ENCODE measurements around the gene CLNS1A.
"Not testable (repeated sequence)": the region's sequence is repeated elsewhere in the genome, so short reads cannot be mapped to it uniquely, and the experiment has no call there.

DNA sequence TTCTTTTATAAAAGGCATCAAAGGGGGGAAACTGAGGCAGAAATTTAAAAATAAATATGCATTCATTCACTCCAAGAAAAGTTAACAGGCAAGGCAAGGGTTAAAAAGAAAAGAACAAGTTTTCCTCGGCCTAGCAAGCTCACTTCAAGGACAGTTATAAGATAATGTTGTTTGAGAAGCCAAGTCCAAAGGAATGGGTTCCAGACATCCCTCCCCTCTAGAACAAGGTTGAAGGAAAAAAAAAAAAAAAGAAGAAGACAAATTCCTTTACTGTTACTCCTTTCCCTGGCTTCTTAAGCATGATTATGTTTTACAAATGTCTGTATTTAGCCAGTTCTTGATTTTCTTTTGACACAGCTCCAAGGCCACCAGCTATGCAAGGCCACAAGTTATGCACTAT lies 62.2 kb downstream of the CLNS1A start:
- TF ChIP-seq, protein P1, sequence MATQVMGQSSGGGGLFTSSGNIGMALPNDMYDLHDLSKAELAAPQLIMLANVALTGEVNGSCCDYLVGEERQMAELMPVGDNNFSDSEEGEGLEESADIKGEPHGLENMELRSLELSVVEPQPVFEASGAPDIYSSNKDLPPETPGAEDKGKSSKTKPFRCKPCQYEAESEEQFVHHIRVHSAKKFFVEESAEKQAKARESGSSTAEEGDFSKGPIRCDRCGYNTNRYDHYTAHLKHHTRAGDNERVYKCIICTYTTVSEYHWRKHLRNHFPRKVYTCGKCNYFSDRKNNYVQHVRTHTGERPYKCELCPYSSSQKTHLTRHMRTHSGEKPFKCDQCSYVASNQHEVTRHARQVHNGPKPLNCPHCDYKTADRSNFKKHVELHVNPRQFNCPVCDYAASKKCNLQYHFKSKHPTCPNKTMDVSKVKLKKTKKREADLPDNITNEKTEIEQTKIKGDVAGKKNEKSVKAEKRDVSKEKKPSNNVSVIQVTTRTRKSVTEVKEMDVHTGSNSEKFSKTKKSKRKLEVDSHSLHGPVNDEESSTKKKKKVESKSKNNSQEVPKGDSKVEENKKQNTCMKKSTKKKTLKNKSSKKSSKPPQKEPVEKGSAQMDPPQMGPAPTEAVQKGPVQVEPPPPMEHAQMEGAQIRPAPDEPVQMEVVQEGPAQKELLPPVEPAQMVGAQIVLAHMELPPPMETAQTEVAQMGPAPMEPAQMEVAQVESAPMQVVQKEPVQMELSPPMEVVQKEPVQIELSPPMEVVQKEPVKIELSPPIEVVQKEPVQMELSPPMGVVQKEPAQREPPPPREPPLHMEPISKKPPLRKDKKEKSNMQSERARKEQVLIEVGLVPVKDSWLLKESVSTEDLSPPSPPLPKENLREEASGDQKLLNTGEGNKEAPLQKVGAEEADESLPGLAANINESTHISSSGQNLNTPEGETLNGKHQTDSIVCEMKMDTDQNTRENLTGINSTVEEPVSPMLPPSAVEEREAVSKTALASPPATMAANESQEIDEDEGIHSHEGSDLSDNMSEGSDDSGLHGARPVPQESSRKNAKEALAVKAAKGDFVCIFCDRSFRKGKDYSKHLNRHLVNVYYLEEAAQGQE (IDR thresholded peaks at IDR 0.05; ENCODE audit: low read depth, low read length) = not testable (repeated sequence)
- TF ChIP-seq JUND (IDR thresholded peaks at IDR 0.05); GABPA (IDR thresholded peaks at IDR 0.05; ENCODE audit: low read depth); EP300 (IDR thresholded peaks at IDR 0.05; ENCODE audit: borderline replicate concordance in 1 of 2, low read depth in 1 of 2, low read length in 1 of 2); RFX5 (IDR thresholded peaks at IDR 0.05; ENCODE audit: low read length); RCOR1 (IDR thresholded peaks at IDR 0.05; ENCODE audit: low read length); POLR2AphosphoS5 (IDR thresholded peaks at IDR 0.05; ENCODE audit: low read depth, low read length); RAD21 (IDR thresholded peaks at IDR 0.05; ENCODE audit: low read length): not testable (repeated sequence)
- TF ChIP-seq, protein P2, sequence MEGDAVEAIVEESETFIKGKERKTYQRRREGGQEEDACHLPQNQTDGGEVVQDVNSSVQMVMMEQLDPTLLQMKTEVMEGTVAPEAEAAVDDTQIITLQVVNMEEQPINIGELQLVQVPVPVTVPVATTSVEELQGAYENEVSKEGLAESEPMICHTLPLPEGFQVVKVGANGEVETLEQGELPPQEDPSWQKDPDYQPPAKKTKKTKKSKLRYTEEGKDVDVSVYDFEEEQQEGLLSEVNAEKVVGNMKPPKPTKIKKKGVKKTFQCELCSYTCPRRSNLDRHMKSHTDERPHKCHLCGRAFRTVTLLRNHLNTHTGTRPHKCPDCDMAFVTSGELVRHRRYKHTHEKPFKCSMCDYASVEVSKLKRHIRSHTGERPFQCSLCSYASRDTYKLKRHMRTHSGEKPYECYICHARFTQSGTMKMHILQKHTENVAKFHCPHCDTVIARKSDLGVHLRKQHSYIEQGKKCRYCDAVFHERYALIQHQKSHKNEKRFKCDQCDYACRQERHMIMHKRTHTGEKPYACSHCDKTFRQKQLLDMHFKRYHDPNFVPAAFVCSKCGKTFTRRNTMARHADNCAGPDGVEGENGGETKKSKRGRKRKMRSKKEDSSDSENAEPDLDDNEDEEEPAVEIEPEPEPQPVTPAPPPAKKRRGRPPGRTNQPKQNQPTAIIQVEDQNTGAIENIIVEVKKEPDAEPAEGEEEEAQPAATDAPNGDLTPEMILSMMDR (IDR thresholded peaks at IDR 0.05) = not testable (repeated sequence)
- TF ChIP-seq, protein P3, sequence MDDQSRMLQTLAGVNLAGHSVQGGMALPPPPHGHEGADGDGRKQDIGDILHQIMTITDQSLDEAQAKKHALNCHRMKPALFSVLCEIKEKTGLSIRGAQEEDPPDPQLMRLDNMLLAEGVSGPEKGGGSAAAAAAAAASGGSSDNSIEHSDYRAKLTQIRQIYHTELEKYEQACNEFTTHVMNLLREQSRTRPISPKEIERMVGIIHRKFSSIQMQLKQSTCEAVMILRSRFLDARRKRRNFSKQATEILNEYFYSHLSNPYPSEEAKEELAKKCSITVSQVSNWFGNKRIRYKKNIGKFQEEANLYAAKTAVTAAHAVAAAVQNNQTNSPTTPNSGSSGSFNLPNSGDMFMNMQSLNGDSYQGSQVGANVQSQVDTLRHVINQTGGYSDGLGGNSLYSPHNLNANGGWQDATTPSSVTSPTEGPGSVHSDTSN (IDR thresholded peaks at IDR 0.05) = not testable (repeated sequence)
- TF ChIP-seq, protein P4, sequence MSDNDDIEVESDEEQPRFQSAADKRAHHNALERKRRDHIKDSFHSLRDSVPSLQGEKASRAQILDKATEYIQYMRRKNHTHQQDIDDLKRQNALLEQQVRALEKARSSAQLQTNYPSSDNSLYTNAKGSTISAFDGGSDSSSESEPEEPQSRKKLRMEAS (IDR thresholded peaks at IDR 0.05; ENCODE audit: low read depth) = not testable (repeated sequence)

Measured in SK-N-SH (cell line).